ENCODE measurements around the gene DAAM2. TPM values are rescaled to one million over a fixed set of nuclear protein-coding genes. Genes with fewer than 3 reads are reported as not detected.

The DAAM2 gene
- polyA plus RNA-seq, 1 of the 3 experiments (the other 2 are of a cell fraction) = 0.20 TPM

DNA sequence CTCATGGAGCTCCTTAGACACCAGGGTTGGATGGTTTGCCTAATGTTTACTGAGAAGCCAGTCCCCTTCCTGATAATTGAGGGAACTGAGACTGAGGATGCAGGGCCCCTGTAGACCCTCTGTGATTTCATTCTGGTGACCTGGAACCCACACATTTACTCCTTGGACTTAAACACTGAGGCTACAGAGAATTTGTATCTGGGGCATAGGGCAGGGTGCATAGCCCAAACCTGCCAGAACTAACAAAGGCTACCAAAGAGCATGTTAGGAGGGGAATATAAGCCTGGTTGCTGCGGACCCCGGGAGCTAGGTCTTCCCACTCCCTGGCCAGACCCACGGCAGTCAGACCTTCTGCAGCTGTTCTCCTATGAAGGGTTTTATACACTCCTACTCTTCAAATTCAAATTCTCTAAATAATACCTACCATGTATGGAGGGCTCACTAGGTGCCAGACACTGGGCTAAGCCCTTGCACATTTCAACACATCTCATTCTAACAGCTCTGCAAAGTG lies 19.7 kb downstream of the DAAM2 start:
- Histone ChIP-seq H2AFZ (ENCODE audit: low read depth) (no peak overlapping the region), H3F3A (replicated peaks; ENCODE audit: insufficient read depth) (no peaks in the 10 kb centered on the region), H3K79me2 (ENCODE audit: insufficient read depth) (no peaks in the 10 kb centered on the region), H3K9me2 (no peaks in the 10 kb centered on the region), H3K27ac (ENCODE audit: low read depth in 2 of 2, low read length in 1 of 2) (no peak overlapping the region), H4K20me1 (ENCODE audit: insufficient read depth) (no peaks in the 10 kb centered on the region), H3K9ac (no peak overlapping the region), H3K4me3 (ENCODE audit: low read depth in 2 of 2, low read length in 1 of 2) (no peak overlapping the region), H3K27me3 (ENCODE audit: insufficient read depth) (no peaks in the 10 kb centered on the region), H3K4me1 (ENCODE audit: control insufficient read depth in 1 of 2, insufficient read depth in 2 of 2, low read depth in 1 of 2, low read length in 1 of 2) (no peaks in the 10 kb centered on the region; a peak in 1 of 4 replicates), H3K4me2 (no peak overlapping the region), H3K36me3 (replicated peaks in 1 of 2; ENCODE audit: control insufficient read depth in 1 of 2, insufficient read depth in 2 of 2, low read length in 1 of 2) (no peaks in the 10 kb centered on the region), H3K9me3 (no peaks in the 10 kb centered on the region)
- TF ChIP-seq FOSL2 (IDR thresholded peaks at IDR 0.05; ENCODE audit: borderline replicate concordance, low read depth) (no peak), EZH2phosphoT487 (IDR thresholded peaks at IDR 0.05; ENCODE audit: borderline replicate concordance, low read depth) (no peak), SIN3A (IDR thresholded peaks at IDR 0.05; ENCODE audit: borderline replicate concordance, low read depth, low read length) (no peak), ELF1 (IDR thresholded peaks at IDR 0.05) (no peak), RCOR1 (IDR thresholded peaks at IDR 0.05; ENCODE audit: low read length) (no peak), TAF1 (IDR thresholded peaks at IDR 0.05; ENCODE audit: borderline replicate concordance, low read depth, low read length) (no peak), SMC3 (IDR thresholded peaks at IDR 0.05; ENCODE audit: low read depth, low read length) (no peak), NRF1 (IDR thresholded peaks at IDR 0.05; ENCODE audit: low read depth, low read length) (no peak), CHD2 (IDR thresholded peaks at IDR 0.05; ENCODE audit: low read length, partially characterized antibody) (no peak), TCF12 (IDR thresholded peaks at IDR 0.05) (no peak), GATA2 (CRISPR knock-in tag; IDR thresholded peaks at IDR 0.05) (no peak), MXI1 (IDR thresholded peaks at IDR 0.05; ENCODE audit: low read depth, low read length) (no peak), RXRA (IDR thresholded peaks at IDR 0.05; ENCODE audit: borderline replicate concordance, low read depth) (no peak), FOXM1 (IDR thresholded peaks at IDR 0.05; ENCODE audit: low read depth) (no peak)
- TF ChIP-seq, protein P1, sequence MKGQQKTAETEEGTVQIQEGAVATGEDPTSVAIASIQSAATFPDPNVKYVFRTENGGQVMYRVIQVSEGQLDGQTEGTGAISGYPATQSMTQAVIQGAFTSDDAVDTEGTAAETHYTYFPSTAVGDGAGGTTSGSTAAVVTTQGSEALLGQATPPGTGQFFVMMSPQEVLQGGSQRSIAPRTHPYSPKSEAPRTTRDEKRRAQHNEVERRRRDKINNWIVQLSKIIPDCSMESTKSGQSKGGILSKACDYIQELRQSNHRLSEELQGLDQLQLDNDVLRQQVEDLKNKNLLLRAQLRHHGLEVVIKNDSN (IDR thresholded peaks at IDR 0.05; ENCODE audit: borderline replicate concordance, low read depth) = no peak
- TF ChIP-seq, protein P2, sequence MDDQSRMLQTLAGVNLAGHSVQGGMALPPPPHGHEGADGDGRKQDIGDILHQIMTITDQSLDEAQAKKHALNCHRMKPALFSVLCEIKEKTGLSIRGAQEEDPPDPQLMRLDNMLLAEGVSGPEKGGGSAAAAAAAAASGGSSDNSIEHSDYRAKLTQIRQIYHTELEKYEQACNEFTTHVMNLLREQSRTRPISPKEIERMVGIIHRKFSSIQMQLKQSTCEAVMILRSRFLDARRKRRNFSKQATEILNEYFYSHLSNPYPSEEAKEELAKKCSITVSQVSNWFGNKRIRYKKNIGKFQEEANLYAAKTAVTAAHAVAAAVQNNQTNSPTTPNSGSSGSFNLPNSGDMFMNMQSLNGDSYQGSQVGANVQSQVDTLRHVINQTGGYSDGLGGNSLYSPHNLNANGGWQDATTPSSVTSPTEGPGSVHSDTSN (IDR thresholded peaks at IDR 0.05) = no peak
- TF ChIP-seq, protein P3, sequence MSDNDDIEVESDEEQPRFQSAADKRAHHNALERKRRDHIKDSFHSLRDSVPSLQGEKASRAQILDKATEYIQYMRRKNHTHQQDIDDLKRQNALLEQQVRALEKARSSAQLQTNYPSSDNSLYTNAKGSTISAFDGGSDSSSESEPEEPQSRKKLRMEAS (IDR thresholded peaks at IDR 0.05; ENCODE audit: low read depth) = no peak
- TF ChIP-seq, protein P4, sequence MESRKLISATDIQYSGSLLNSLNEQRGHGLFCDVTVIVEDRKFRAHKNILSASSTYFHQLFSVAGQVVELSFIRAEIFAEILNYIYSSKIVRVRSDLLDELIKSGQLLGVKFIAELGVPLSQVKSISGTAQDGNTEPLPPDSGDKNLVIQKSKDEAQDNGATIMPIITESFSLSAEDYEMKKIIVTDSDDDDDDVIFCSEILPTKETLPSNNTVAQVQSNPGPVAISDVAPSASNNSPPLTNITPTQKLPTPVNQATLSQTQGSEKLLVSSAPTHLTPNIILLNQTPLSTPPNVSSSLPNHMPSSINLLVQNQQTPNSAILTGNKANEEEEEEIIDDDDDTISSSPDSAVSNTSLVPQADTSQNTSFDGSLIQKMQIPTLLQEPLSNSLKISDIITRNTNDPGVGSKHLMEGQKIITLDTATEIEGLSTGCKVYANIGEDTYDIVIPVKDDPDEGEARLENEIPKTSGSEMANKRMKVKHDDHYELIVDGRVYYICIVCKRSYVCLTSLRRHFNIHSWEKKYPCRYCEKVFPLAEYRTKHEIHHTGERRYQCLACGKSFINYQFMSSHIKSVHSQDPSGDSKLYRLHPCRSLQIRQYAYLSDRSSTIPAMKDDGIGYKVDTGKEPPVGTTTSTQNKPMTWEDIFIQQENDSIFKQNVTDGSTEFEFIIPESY (IDR thresholded peaks at IDR 0.05; ENCODE audit: borderline replicate concordance, low read depth) = no peak
- TF ChIP-seq, protein P5, sequence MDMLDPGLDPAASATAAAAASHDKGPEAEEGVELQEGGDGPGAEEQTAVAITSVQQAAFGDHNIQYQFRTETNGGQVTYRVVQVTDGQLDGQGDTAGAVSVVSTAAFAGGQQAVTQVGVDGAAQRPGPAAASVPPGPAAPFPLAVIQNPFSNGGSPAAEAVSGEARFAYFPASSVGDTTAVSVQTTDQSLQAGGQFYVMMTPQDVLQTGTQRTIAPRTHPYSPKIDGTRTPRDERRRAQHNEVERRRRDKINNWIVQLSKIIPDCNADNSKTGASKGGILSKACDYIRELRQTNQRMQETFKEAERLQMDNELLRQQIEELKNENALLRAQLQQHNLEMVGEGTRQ (IDR thresholded peaks at IDR 0.05; ENCODE audit: borderline replicate concordance, low read depth, low read length) = no peak
- TF ChIP-seq, protein P6, sequence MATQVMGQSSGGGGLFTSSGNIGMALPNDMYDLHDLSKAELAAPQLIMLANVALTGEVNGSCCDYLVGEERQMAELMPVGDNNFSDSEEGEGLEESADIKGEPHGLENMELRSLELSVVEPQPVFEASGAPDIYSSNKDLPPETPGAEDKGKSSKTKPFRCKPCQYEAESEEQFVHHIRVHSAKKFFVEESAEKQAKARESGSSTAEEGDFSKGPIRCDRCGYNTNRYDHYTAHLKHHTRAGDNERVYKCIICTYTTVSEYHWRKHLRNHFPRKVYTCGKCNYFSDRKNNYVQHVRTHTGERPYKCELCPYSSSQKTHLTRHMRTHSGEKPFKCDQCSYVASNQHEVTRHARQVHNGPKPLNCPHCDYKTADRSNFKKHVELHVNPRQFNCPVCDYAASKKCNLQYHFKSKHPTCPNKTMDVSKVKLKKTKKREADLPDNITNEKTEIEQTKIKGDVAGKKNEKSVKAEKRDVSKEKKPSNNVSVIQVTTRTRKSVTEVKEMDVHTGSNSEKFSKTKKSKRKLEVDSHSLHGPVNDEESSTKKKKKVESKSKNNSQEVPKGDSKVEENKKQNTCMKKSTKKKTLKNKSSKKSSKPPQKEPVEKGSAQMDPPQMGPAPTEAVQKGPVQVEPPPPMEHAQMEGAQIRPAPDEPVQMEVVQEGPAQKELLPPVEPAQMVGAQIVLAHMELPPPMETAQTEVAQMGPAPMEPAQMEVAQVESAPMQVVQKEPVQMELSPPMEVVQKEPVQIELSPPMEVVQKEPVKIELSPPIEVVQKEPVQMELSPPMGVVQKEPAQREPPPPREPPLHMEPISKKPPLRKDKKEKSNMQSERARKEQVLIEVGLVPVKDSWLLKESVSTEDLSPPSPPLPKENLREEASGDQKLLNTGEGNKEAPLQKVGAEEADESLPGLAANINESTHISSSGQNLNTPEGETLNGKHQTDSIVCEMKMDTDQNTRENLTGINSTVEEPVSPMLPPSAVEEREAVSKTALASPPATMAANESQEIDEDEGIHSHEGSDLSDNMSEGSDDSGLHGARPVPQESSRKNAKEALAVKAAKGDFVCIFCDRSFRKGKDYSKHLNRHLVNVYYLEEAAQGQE (IDR thresholded peaks at IDR 0.05; ENCODE audit: low read depth, low read length) = no peak
- no peak for DNase-seq
- WGBS (ENCODE audit: low lambda C conversion rate) = 28% methylated on average over 3 of the region's 3 CpGs
- ChIA-PET POLR2A (no interaction called here), CTCF (interaction anchor here (1.0 kb wide), 1 partner anchor 19 kb away, joined by 3 read pairs; no protein-coding TSS in a partner anchor)
